SK-N-SH (cell line): Measurements from ENCODE around the gene SLC4A2.

Experiments
- CHD2 ChIP-seq: fragments of 150-350 bp; IDR thresholded peaks from 2 replicates; pipeline ENCODE4 v1.6.1; 2018; ENCODE audit warnings: low read length; ENCODE audit not compliant: partially characterized antibody
- CTCF ChIP-seq: fragments of 200-600 bp; sonication (generic); IDR thresholded peaks from 2 replicates; pipeline ENCODE4 v1.6.1; 2017; ENCODE audit warnings: antibody characterized with exemption, mild to moderate bottlenecking, moderate library complexity
- EP300 ChIP-seq, 2 experiments: IDR thresholded peaks; 2 replicates each; pipeline versions ENCODE4 v1.4.0 to v1.6.1; 2012; ENCODE audit warnings: borderline replicate concordance in 1 of 2, low read depth in 1 of 2, low read length in 1 of 2
- FOXM1 ChIP-seq: IDR thresholded peaks from 2 replicates; pipeline ENCODE4 v1.4.0; 2012; ENCODE audit warnings: low read depth, mild to moderate bottlenecking
- GATA2 ChIP-seq: sonication (generic); formaldehyde crosslinking; IDR thresholded peaks from 2 replicates; pipeline ENCODE4 v1.5.0; 2020; ENCODE audit warnings: mild to moderate bottlenecking, missing genetic modification reagents
- POLR2AphosphoS5 ChIP-seq: IDR thresholded peaks from 2 replicates; pipeline ENCODE4 v1.6.1; 2012; ENCODE audit warnings: low read depth, low read length
- REST ChIP-seq: IDR thresholded peaks from 2 replicates; pipeline ENCODE4 v1.6.1; 2012; ENCODE audit warnings: mild to moderate bottlenecking, low read depth, low read length, moderate library complexity
- RFX5 ChIP-seq: IDR thresholded peaks from 2 replicates; pipeline ENCODE4 v1.6.1; 2012; ENCODE audit warnings: mild to moderate bottlenecking, improper control_type of control experiment, low read length
- SIN3A ChIP-seq: IDR thresholded peaks from 2 replicates; pipeline ENCODE4 v1.6.1; 2012; ENCODE audit warnings: low read depth, mild to moderate bottlenecking, low read length, moderate library complexity, borderline replicate concordance
- TCF12 ChIP-seq: IDR thresholded peaks from 2 replicates; pipeline ENCODE4 v1.4.0; 2012
- ZBTB33 ChIP-seq: IDR thresholded peaks from 2 replicates; pipeline ENCODE4 v1.4.0; 2012; ENCODE audit warnings: low read depth, borderline replicate concordance

- TF ChIP-seq CHD2: no peak
- TF ChIP-seq CTCF: no peak
- no peak for TF ChIP-seq EP300 (IDR thresholded peaks at IDR 0.05; ENCODE audit: borderline replicate concordance in 1 of 2, low read depth in 1 of 2, low read length in 1 of 2)
- TF ChIP-seq RFX5: no peak
- TF ChIP-seq FOXM1: no peak
- TF ChIP-seq REST: no peak
- no peak for TF ChIP-seq TCF12
- TF ChIP-seq SIN3A: no peak
- TF ChIP-seq ZBTB33: no peak
- TF ChIP-seq GATA2 (CRISPR knock-in tag): no peak
- no peak for TF ChIP-seq POLR2AphosphoS5
Observed at GRCh38 chr7:151077705-151078232, 18.4 kb downstream of the SLC4A2 start.
